Stimulated activated CD8-positive, alpha-beta memory T cell treated with anti-CD3 and anti-CD28 coated beads, Interleukin-7, amount 100 ng/mL, for 24 hours (primary cell): Measurements from ENCODE around the gene TMEM115.

Experiments used
- DNase-seq: peaks from one replicate; pipeline ENCODE4 v3.0.0-alpha.2; 2020; ENCODE audit warnings: low read depth

Gene TMEM115

GRCh38 chr3:50331364-50331907, 27.9 kb downstream of the TMEM115 start:
- no peak for DNase-seq

GRCh38 chr3:50330330-50330729, 29.0 kb downstream of the TMEM115 start:
- no peak for DNase-seq

GRCh38 chr3:50327943-50328691, 31.2 kb downstream of the TMEM115 start, which contains the start of gene TUSC2:
TUSC2 (minus strand) TSS chr3:50328223; CDS start chr3:50328099, 124 bp downstream.
- peak; percentile 92 for DNase-seq

GRCh38 chr3:50327129-50327528, 32.2 kb downstream of the TMEM115 start:
- DNase-seq = no peak

GRCh38 chr3:50326182-50326541, 33.2 kb downstream of the TMEM115 start:
- DNase-seq = no peak

- no peak for DNase-seq
Measured at GRCh38 chr3:50325497-50326181, 33.7 kb downstream of the TMEM115 start.

GRCh38 chr3:50325113-50325480, 34.2 kb downstream of the TMEM115 start:
- DNase-seq = no peak

- no peak for DNase-seq
Measured at GRCh38 chr3:50324351-50325112, 34.8 kb downstream of the TMEM115 start.

GRCh38 chr3:50323614-50324199, 35.6 kb downstream of the TMEM115 start:
- no peak for DNase-seq

- no peak for DNase-seq
Measured at GRCh38 chr3:50323092-50323600, 36.2 kb downstream of the TMEM115 start.

- no peak for DNase-seq
Measured at GRCh38 chr3:50322386-50323091, 36.8 kb downstream of the TMEM115 start, which contains the start of gene HYAL2. HYAL2 (minus strand) TSS chr3:50322745; CDS start chr3:50320489, 2,256 bp downstream.

- DNase-seq = no peak
Measured at GRCh38 chr3:50322115-50322385, 37.3 kb downstream of the TMEM115 start.

GRCh38 chr3:50321336-50322114, 37.8 kb downstream of the TMEM115 start:
- DNase-seq = peak; percentile 66

GRCh38 chr3:50320853-50321335, 38.4 kb downstream of the TMEM115 start:
- no peak for DNase-seq

- no peak for DNase-seq
Measured at GRCh38 chr3:50319894-50320625, 39.3 kb downstream of the TMEM115 start.

- no peak for DNase-seq
Measured at GRCh38 chr3:50319181-50319893, 40.0 kb downstream of the TMEM115 start.

GRCh38 chr3:50318615-50319014, 40.7 kb downstream of the TMEM115 start:
- no peak for DNase-seq

GRCh38 chr3:50318163-50318562, 41.2 kb downstream of the TMEM115 start:
- DNase-seq = no peak

GRCh38 chr3:50317300-50317699, 42.0 kb downstream of the TMEM115 start:
- DNase-seq = no peak
